MG63 (cell line): ENCODE results near the gene MTHFD1L. TPM values are rescaled to one million over a fixed set of nuclear protein-coding genes. Genes with fewer than 3 reads are reported as not detected.
"Not testable (repeated sequence)": the region's sequence is repeated elsewhere in the genome, so short reads cannot be mapped to it uniquely, and the experiment has no call there.

Experiments used
- DNase-seq: peaks from one replicate; pipeline ENCODE4 v3.0.0-alpha.2; 2020
- H3K27me3 ChIP-seq: fragments of 250-450 bp; sonication (Bioruptor Pico); 2 replicates; pipeline ENCODE4 v1.5.1; 2020; ENCODE audit warnings: mild to moderate bottlenecking, moderate library complexity
- H3K36me3 ChIP-seq: fragments of 250-450 bp; sonication (Bioruptor Pico); 2 replicates; pipeline ENCODE4 v1.5.1; 2020; ENCODE audit warnings: mild to moderate bottlenecking, moderate library complexity
- H3K4me3 ChIP-seq: fragments of 250-450 bp; sonication (Bioruptor Pico); 2 replicates; pipeline ENCODE4 v1.5.1; 2020; ENCODE audit warnings: mild to moderate bottlenecking, moderate library complexity
- H3K9me3 ChIP-seq: fragments of 250-450 bp; sonication (Bioruptor Pico); 2 replicates; pipeline ENCODE4 v1.5.1; 2020; ENCODE audit warnings: mild to moderate bottlenecking, moderate library complexity
- total RNA-seq: library from RNA; depleted of rRNA; stranded (reverse); fragments of >200 nt; shearing (Covaris generic); gene quantifications from 2 replicates; pipeline ENCODE4 v1.2.3, GENCODE V29; 2014; ENCODE audit warnings: low replicate concordance

Gene MTHFD1L
- total RNA-seq, 1 experiment from 2014 or later: 64.8 TPM

GRCh38 chr6:151112130-151112529 is 246.6 kb downstream of the MTHFD1L start:
- Histone ChIP-seq H3K27me3 (no peaks in the 10 kb centered on the region), H3K36me3 (no peaks in the 10 kb centered on the region), H3K9me3 (no peaks in the 10 kb centered on the region), H3K4me3 (no peak overlapping the region)
- no peak for DNase-seq

- H3K4me3 ChIP-seq, DNase-seq, H3K9me3 ChIP-seq, H3K36me3 ChIP-seq, H3K27me3 ChIP-seq: not testable (repeated sequence)
Measured at GRCh38 chr6:151112884-151113283, 247.4 kb downstream of the MTHFD1L start.

GRCh38 chr6:151113641-151114040 is 248.1 kb downstream of the MTHFD1L start:
- no peak overlapping the region for H3K4me3 ChIP-seq
- no peaks in the 10 kb centered on the region for H3K36me3 ChIP-seq
- H3K9me3 ChIP-seq: no peaks in the 10 kb centered on the region
- no peak for DNase-seq
- H3K27me3 ChIP-seq: no peaks in the 10 kb centered on the region

GRCh38 chr6:151118461-151119123 is 253.1 kb downstream of the MTHFD1L start:
- no peak for DNase-seq
- Histone ChIP-seq H3K9me3 (no peaks in the 10 kb centered on the region), H3K4me3 (no peak overlapping the region), H3K27me3 (no peaks in the 10 kb centered on the region), H3K36me3 (no peaks in the 10 kb centered on the region)

- Histone ChIP-seq H3K36me3 (no peaks in the 10 kb centered on the region), H3K27me3 (no peaks in the 10 kb centered on the region)
Measured at GRCh38 chr6:151119823-151120524, 254.5 kb downstream of the MTHFD1L start.

GRCh38 chr6:151121900-151122299 is 256.4 kb downstream of the MTHFD1L start:
- H3K27me3 ChIP-seq: no peaks in the 10 kb centered on the region
- no peaks in the 10 kb centered on the region for H3K9me3 ChIP-seq
- no peaks in the 10 kb centered on the region for H3K36me3 ChIP-seq
- DNase-seq: peak; percentile 53
- H3K4me3 ChIP-seq: no peak overlapping the region

More at GRCh38 chr6:151119823-151120524, 254.5 kb downstream of the MTHFD1L start:
- no peak for DNase-seq
- H3K4me3 ChIP-seq: no peak overlapping the region
- H3K9me3 ChIP-seq: no peaks in the 10 kb centered on the region

- not testable (repeated sequence) for DNase-seq, H3K9me3 ChIP-seq, H3K4me3 ChIP-seq, H3K27me3 ChIP-seq, H3K36me3 ChIP-seq
Measured at GRCh38 chr6:151123641-151124040, 258.1 kb downstream of the MTHFD1L start.

GRCh38 chr6:151125242-151125641 is 259.7 kb downstream of the MTHFD1L start:
- H3K9me3 ChIP-seq, H3K36me3 ChIP-seq, H3K27me3 ChIP-seq, H3K4me3 ChIP-seq, DNase-seq: not testable (repeated sequence)

- DNase-seq: peak; percentile 45
- H3K36me3 ChIP-seq, H3K9me3 ChIP-seq, H3K4me3 ChIP-seq, H3K27me3 ChIP-seq: not testable (repeated sequence)
Measured at GRCh38 chr6:151125651-151126416, 260.3 kb downstream of the MTHFD1L start.

- not testable (repeated sequence) for DNase-seq, H3K4me3 ChIP-seq, H3K27me3 ChIP-seq, H3K9me3 ChIP-seq, H3K36me3 ChIP-seq
Measured at GRCh38 chr6:151126417-151126724, 260.9 kb downstream of the MTHFD1L start.

- not testable (repeated sequence) for DNase-seq, H3K9me3 ChIP-seq, H3K4me3 ChIP-seq
Measured at GRCh38 chr6:151127133-151127798, 261.8 kb downstream of the MTHFD1L start.

GRCh38 chr6:151128763-151129370 is 263.4 kb downstream of the MTHFD1L start:
- Histone ChIP-seq H3K27me3 (no peaks in the 10 kb centered on the region), H3K9me3 (no peaks in the 10 kb centered on the region), H3K36me3 (no peaks in the 10 kb centered on the region), H3K4me3 (no peak overlapping the region)
- DNase-seq: no peak

More at GRCh38 chr6:151127133-151127798, 261.8 kb downstream of the MTHFD1L start:
- H3K27me3 ChIP-seq, H3K36me3 ChIP-seq: not testable (repeated sequence)

- no peaks in the 10 kb centered on the region for H3K36me3 ChIP-seq
- H3K27me3 ChIP-seq: no peaks in the 10 kb centered on the region
- DNase-seq: no peak
- no peak overlapping the region for H3K4me3 ChIP-seq
- no peaks in the 10 kb centered on the region for H3K9me3 ChIP-seq
Measured at GRCh38 chr6:151130329-151130728, 264.8 kb downstream of the MTHFD1L start.

- Histone ChIP-seq H3K27me3 (no peaks in the 10 kb centered on the region), H3K9me3 (no peaks in the 10 kb centered on the region), H3K4me3 (no peak overlapping the region), H3K36me3 (no peaks in the 10 kb centered on the region)
- no peak for DNase-seq
Measured at GRCh38 chr6:151131324-151132007, 266.0 kb downstream of the MTHFD1L start.

- Histone ChIP-seq H3K27me3 (no peaks in the 10 kb centered on the region), H3K4me3 (no peak overlapping the region), H3K9me3 (no peaks in the 10 kb centered on the region), H3K36me3 (no peaks in the 10 kb centered on the region)
- no peak for DNase-seq
Measured at GRCh38 chr6:151136141-151136755, 270.7 kb downstream of the MTHFD1L start.

- H3K27me3 ChIP-seq: no peaks in the 10 kb centered on the region
- no peaks in the 10 kb centered on the region for H3K36me3 ChIP-seq
- no peaks in the 10 kb centered on the region for H3K9me3 ChIP-seq
- DNase-seq: no peak
- H3K4me3 ChIP-seq: no peak overlapping the region
Measured at GRCh38 chr6:151137542-151137941, 272.0 kb downstream of the MTHFD1L start.
